H1 (cell line): Measurements from ENCODE around the gene TIAM2. TPM values are rescaled to one million over a fixed set of nuclear protein-coding genes. Genes with fewer than 3 reads are reported as not detected.

Experiments used
- CTCF ChIA-PET: fragments of 300-600 bp; sonication (Branson Sonifier 250); formaldehyde crosslinking; loops from one replicate; lab custom pipeline; 2021; ENCODE audit not compliant: partially characterized antibody; lab: Charles Lee
- POLR2A ChIA-PET: fragments of 300-600 bp; sonication (Branson Sonifier 250); formaldehyde crosslinking; loops from one replicate; lab custom pipeline; 2021; ENCODE audit warnings: inconsistent platforms; ENCODE audit not compliant: partially characterized antibody; lab: Charles Lee
- DNase-seq, 2 experiments: peaks; one replicate each; pipeline versions ENCODE4 v3.0.0 to v3.0.0-alpha.2; 2010 to 2022; ENCODE audit warnings: low spot score in 2 of 2, low read depth in 1 of 2, mixed read lengths in 1 of 2
- FAIRE-seq: peaks from 2 replicates; lab custom pipeline; 2011; peaks lifted over from hg19 to GRCh38; lab: Jason Lieb, UNC
- H2AFZ ChIP-seq: 2 replicates; pipeline ENCODE4 v1.8.1; 2012; ENCODE audit warnings: low read length, inconsistent platforms
- H2AK5ac ChIP-seq: 2 replicates; pipeline ENCODE4 v1.6.1; 2013; ENCODE audit warnings: low read depth, low read length
- H2BK120ac ChIP-seq: replicated peaks from 2 replicates; pipeline ENCODE3; 2013; ENCODE audit warnings: low read depth, low read length, inconsistent platforms
- H2BK12ac ChIP-seq: 2 replicates; pipeline ENCODE4 v1.6.1; 2013; ENCODE audit warnings: low read depth, low read length
- H2BK15ac ChIP-seq: 2 replicates; pipeline ENCODE4 v1.6.1; 2013; ENCODE audit warnings: low read length
- H2BK20ac ChIP-seq: 2 replicates; pipeline ENCODE4 v1.6.1; 2013; ENCODE audit warnings: low read length
- H2BK5ac ChIP-seq: 2 replicates; pipeline ENCODE4 v1.6.1; 2013; ENCODE audit warnings: low read depth, low read length
- H3K14ac ChIP-seq: 2 replicates; pipeline ENCODE4 v1.6.1; 2013; ENCODE audit warnings: inconsistent platforms; ENCODE audit not compliant: insufficient read length
- H3K18ac ChIP-seq: 2 replicates; pipeline ENCODE4 v1.6.1; 2013; ENCODE audit warnings: low read length; ENCODE audit errors: extremely low read depth
- H3K23ac ChIP-seq: 2 replicates; pipeline ENCODE4 v1.6.1; 2013; ENCODE audit warnings: inconsistent platforms; ENCODE audit not compliant: insufficient read length
- H3K23me2 ChIP-seq: 2 replicates; pipeline ENCODE4 v1.6.1; 2013; ENCODE audit warnings: low read depth, low read length
- H3K27ac ChIP-seq: 2 replicates; pipeline ENCODE4 v1.6.1; 2011; ENCODE audit warnings: low read depth, low read length, inconsistent platforms
- H3K27me3 ChIP-seq, 4 experiments: replicated peaks in 1 of 4; 1 replicate in 1 of 4; 2 replicates in 3 of 4; pipeline versions ENCODE4 v1.6.1 to v1.8.1; 2011 to 2013; ENCODE audit warnings: low read length in 3 of 4, mild to moderate bottlenecking in 3 of 4, inconsistent platforms in 2 of 4, mixed read lengths in 2 of 4, moderate library complexity in 1 of 4; ENCODE audit not compliant: control insufficient read depth in 3 of 4, insufficient read depth in 3 of 4; ENCODE audit errors: extremely low read depth in 1 of 4
- H3K36me3 ChIP-seq, 4 experiments: 2 replicates each; pipeline versions ENCODE4 v1.6.1 to v1.8.1; 2011 to 2013; ENCODE audit warnings: mild to moderate bottlenecking in 4 of 4, low read length in 3 of 4, moderate library complexity in 2 of 4, control low read depth in 1 of 4, inconsistent platforms in 1 of 4; ENCODE audit not compliant: insufficient read depth in 4 of 4, control insufficient read depth in 2 of 4
- H3K4ac ChIP-seq: replicated peaks from 2 replicates; pipeline ENCODE3; 2013; ENCODE audit warnings: low read length, low read depth, mixed read lengths, inconsistent platforms; ENCODE audit not compliant: insufficient read length
- H3K4me1 ChIP-seq, 4 experiments: replicated peaks in 1 of 4; 1 replicate in 1 of 4; 2 replicates in 3 of 4; pipeline versions ENCODE4 v1.6.1 to v1.8.1; 2011 to 2013; ENCODE audit warnings: low read length in 3 of 4, inconsistent platforms in 2 of 4, mixed read lengths in 1 of 4; ENCODE audit not compliant: insufficient read depth in 4 of 4, control insufficient read depth in 3 of 4
- H3K4me2 ChIP-seq, 2 experiments: 2 replicates each; pipeline versions ENCODE4 v1.6.1 to v1.8.1; 2011 to 2013; ENCODE audit warnings: low read depth in 2 of 2, low read length in 2 of 2, control low read depth in 1 of 2, inconsistent platforms in 1 of 2, mild to moderate bottlenecking in 1 of 2; ENCODE audit not compliant: insufficient read depth in 1 of 2
- H3K4me3 ChIP-seq, 4 experiments: fragments of 200-600, 300-600 bp in 1 of 4; sonication (generic), shearing (Covaris generic), sonication (Bioruptor Twin) in 1 of 4; 2 replicates each; pipeline versions ENCODE4 v1.5.1 to v1.8.1; 2011 to 2016; ENCODE audit warnings: low read length in 4 of 4, low read depth in 3 of 4, control low read depth in 2 of 4, inconsistent platforms in 2 of 4, mild to moderate bottlenecking in 2 of 4, mixed read lengths in 1 of 4, moderate library complexity in 1 of 4; ENCODE audit not compliant: insufficient read depth in 2 of 4; ENCODE audit errors: extremely low read depth in 1 of 4
- H3K56ac ChIP-seq: replicated peaks from 2 replicates; pipeline ENCODE3; 2013; ENCODE audit warnings: low read depth, mild to moderate bottlenecking, mixed read lengths, low read length, inconsistent platforms; ENCODE audit not compliant: insufficient read length
- H3K79me1 ChIP-seq: 2 replicates; pipeline ENCODE4 v1.6.1; 2013; ENCODE audit warnings: low read depth, low read length, control low read depth
- H3K79me2 ChIP-seq, 2 experiments: 2 replicates each; pipeline versions ENCODE4 v1.6.1 to v1.8.1; 2012 to 2013; ENCODE audit warnings: low read length in 2 of 2, mild to moderate bottlenecking in 2 of 2, inconsistent platforms in 1 of 2; ENCODE audit not compliant: insufficient read depth in 2 of 2, control insufficient read depth in 1 of 2
- H3K9ac ChIP-seq, 4 experiments: replicated peaks in 1 of 4; 1 replicate in 1 of 4; 2 replicates in 3 of 4; pipeline versions ENCODE4 v1.6.1 to v1.8.1; 2011 to 2013; ENCODE audit warnings: low read depth in 3 of 4, low read length in 3 of 4, control low read depth in 2 of 4, mild to moderate bottlenecking in 2 of 4, moderate library complexity in 2 of 4, inconsistent platforms in 1 of 4; ENCODE audit errors: extremely low read depth in 1 of 4
- H3K9me3 ChIP-seq, 2 experiments: 2 replicates each; pipeline versions ENCODE4 v1.6.1 to v1.8.1; 2012 to 2013; ENCODE audit warnings: mild to moderate bottlenecking in 2 of 2, moderate library complexity in 2 of 2, control low read depth in 1 of 2, inconsistent platforms in 1 of 2, low read depth in 1 of 2, low read length in 1 of 2, mixed read lengths in 1 of 2; ENCODE audit not compliant: insufficient read depth in 2 of 2
- H4K20me1 ChIP-seq, 2 experiments: replicated peaks in 1 of 2; 2 replicates each; pipeline versions ENCODE3 to v1.8.1; 2011 to 2013; ENCODE audit warnings: inconsistent platforms in 2 of 2, low read length in 2 of 2, mild to moderate bottlenecking in 1 of 2; ENCODE audit not compliant: insufficient read depth in 2 of 2, control insufficient read depth in 1 of 2
- H4K5ac ChIP-seq: 2 replicates; pipeline ENCODE4 v1.6.1; 2013; ENCODE audit warnings: low read length, low read depth, mixed read lengths, inconsistent platforms; ENCODE audit not compliant: insufficient read length
- H4K8ac ChIP-seq: 2 replicates; pipeline ENCODE4 v1.8.0; 2013; ENCODE audit warnings: mild to moderate bottlenecking, moderate library complexity, low read length, inconsistent platforms; ENCODE audit not compliant: insufficient read depth; ENCODE audit errors: extremely low read depth
- H4K91ac ChIP-seq: replicated peaks from 2 replicates; pipeline ENCODE3; 2013; ENCODE audit warnings: low read length, mixed read lengths, inconsistent platforms; ENCODE audit not compliant: insufficient read length
- CTBP2 ChIP-seq: IDR thresholded peaks from 2 replicates; pipeline ENCODE4 v1.7.0; 2011; ENCODE audit warnings: borderline replicate concordance, mild to moderate bottlenecking, moderate library complexity, mixed read lengths, low read length; ENCODE audit not compliant: insufficient read depth, insufficient read length
- SP2 ChIP-seq: IDR thresholded peaks from 2 replicates; pipeline ENCODE4 v1.6.1; 2012; ENCODE audit warnings: mild to moderate bottlenecking, low read length, inconsistent platforms
- TAF1 ChIP-seq: IDR thresholded peaks from 2 replicates; pipeline ENCODE4 v1.6.1; 2011; ENCODE audit warnings: mild to moderate bottlenecking, low read depth, low read length
- WGBS, 2 experiments: shearing (Covaris generic) in 1 of 2; methylation state at CpG; one replicate each; pipeline versions ENCODE4 v1.1.6 to v1.1.7; 2013 to 2015; ENCODE audit warnings: low lambda C conversion rate in 2 of 2, mixed read lengths in 2 of 2, inconsistent platforms in 1 of 2, low coverage in 1 of 2, missing lambda C conversion rate in 1 of 2; ENCODE audit not compliant: insufficient replicate concordance in 2 of 2, insufficient coverage in 1 of 2, insufficient read length in 1 of 2; ENCODE audit errors: extremely low coverage in 1 of 2, missing lambda C conversion rate in 1 of 2; 5-methylcytosine and 5-hydroxymethylcytosine counted together
- polyA plus RNA-seq, 7 experiments: library from polyadenylated mRNA; depleted of rRNA in 3 of 7; stranded (reverse) in 5 of 7; unstranded in 2 of 7; fragments of >200 nt in 5 of 7; fragments of 200-250 nt in 2 of 7; gene quantifications; 1 replicate in 5 of 7; 2 replicates in 1 of 7; 4 replicates in 1 of 7; pipeline versions ENCODE4 v1.2.1 to v1.2.3, GENCODE V29; 2011 to 2013; ENCODE audit warnings: missing spikeins in 2 of 7, mixed read lengths in 2 of 7
- total RNA-seq: library from RNA; stranded (reverse); fragmentation: NEBNext Ultra II Directional; extraction: Animal tissue kit (Norgen Biotek cat#: 25700); gene quantifications from 2 replicates; pipeline ENCODE4 v1.2.1, GENCODE V29; 2021

Gene TIAM2
- total and polyA plus RNA-seq, 2 of the 8 experiments (the other 6 are each of a cell fraction or from before 2014, with no cell fraction given) = 7.4 to 23.9 TPM

GRCh38 chr6:155150967-155151671 is 156.0 kb downstream of the TIAM2 start:
- ChIA-PET POLR2A (no interaction called here), CTCF (interaction anchor here (0.7 to 3.1 kb wide), 17 partner anchors 13 to 411 kb away, joined by 3 to 22 read pairs (median 4); no protein-coding TSS in a partner anchor)
- no peaks in the 10 kb centered on the region; the same call in 1 of the 2 replicates for H3K23me2 ChIP-seq
- H3K79me2 ChIP-seq = 0 out of 4 replicates have a peak, but pooled peaks cover 0 to 2% of the 10 kb centered on the region in 2 experiments
- no peaks in the 10 kb centered on the region for H3K9me3 ChIP-seq
- no peak overlapping the region for H4K5ac ChIP-seq
- H2BK15ac ChIP-seq = peak overlapping the region; percentile 74; the same call in 1 of the 2 replicates
- H3K79me1 ChIP-seq = no peaks in the 10 kb centered on the region
- H3K27ac ChIP-seq = no peak overlapping the region
- DNase-seq (no peak), FAIRE-seq (no peak)
- no peak overlapping the region for H3K4ac ChIP-seq
- no peak overlapping the region for H3K14ac ChIP-seq
- no peak overlapping the region for H3K4me2 ChIP-seq
- H4K91ac ChIP-seq = no peak overlapping the region
- WGBS, 2 experiments = 79% methylated on average over 9 of the region's 9 CpGs; no CpG with 5 or more reads in 1 of the 2 experiments
- H2BK120ac ChIP-seq = no peak overlapping the region
- no peak overlapping the region for H2BK20ac ChIP-seq
- no peaks in the 10 kb centered on the region for H4K20me1 ChIP-seq
- H3K18ac ChIP-seq = peak overlapping the region; percentile 0; the same call in 1 of the 2 replicates
- H4K8ac ChIP-seq = no peak overlapping the region
- H3K4me1 ChIP-seq = peaks cover 0 to 12% (median 7%) of the 10 kb centered on the region in 4 experiments; a peak in 6 of 7 replicates
- peaks cover 0 to 4% (median 0%) of the 10 kb centered on the region in 4 experiments; a peak in 1 of 8 replicates for H3K36me3 ChIP-seq
- H2BK12ac ChIP-seq = peak overlapping the region; percentile 30; the same call in 1 of the 2 replicates
- no peak for TF ChIP-seq TAF1
- TF ChIP-seq CTBP2 = no peak
- no peak for TF ChIP-seq SP2
- TF ChIP-seq, all 59 proteins: peak for 0
- Histone ChIP-seq H2AK5ac (0 out of 2 replicates have a peak overlapping the region, but pooled peaks have one; percentile 75), H3K23ac (no peak overlapping the region), H2BK5ac (no peak overlapping the region), H3K4me3 (no peak overlapping the region), H2AFZ (no peak overlapping the region), H3K9ac (no peak overlapping the region), H3K27me3 (no peaks in the 10 kb centered on the region), H3K56ac (no peak overlapping the region)
